Measurements from ENCODE around the gene MICU1. TPM values are rescaled to one million over a fixed set of nuclear protein-coding genes. Genes with fewer than 3 reads are reported as not detected.

Gene MICU1
- total RNA-seq, 1 donor from 2014 or later, result 58.2 TPM

- H3K27ac Mint-ChIP-seq, result peak overlapping the region; percentile 16
- H3K4me3 Mint-ChIP-seq, result no peak overlapping the region
- H3K36me3 Mint-ChIP-seq, result peaks cover 10% of the 10 kb centered on the region
- H3K9me3 Mint-ChIP-seq, result no peaks in the 10 kb centered on the region
- TF ChIP-seq CTCF (IDR thresholded peaks at IDR 0.05; ENCODE audit: unreplicated experiment), result no peak
- H3K27me3 Mint-ChIP-seq (ENCODE audit: low read depth), result no peaks in the 10 kb centered on the region
- DNase-seq (ENCODE audit: low spot score in 2 of 2, unreplicated experiment in 2 of 2), result no peak
- peaks cover 45% of the 10 kb centered on the region for H3K4me1 Mint-ChIP-seq
These were observed 290.3 kb downstream of the MICU1 start for GRCh38 chr10:72335394-72336258.

DNA sequence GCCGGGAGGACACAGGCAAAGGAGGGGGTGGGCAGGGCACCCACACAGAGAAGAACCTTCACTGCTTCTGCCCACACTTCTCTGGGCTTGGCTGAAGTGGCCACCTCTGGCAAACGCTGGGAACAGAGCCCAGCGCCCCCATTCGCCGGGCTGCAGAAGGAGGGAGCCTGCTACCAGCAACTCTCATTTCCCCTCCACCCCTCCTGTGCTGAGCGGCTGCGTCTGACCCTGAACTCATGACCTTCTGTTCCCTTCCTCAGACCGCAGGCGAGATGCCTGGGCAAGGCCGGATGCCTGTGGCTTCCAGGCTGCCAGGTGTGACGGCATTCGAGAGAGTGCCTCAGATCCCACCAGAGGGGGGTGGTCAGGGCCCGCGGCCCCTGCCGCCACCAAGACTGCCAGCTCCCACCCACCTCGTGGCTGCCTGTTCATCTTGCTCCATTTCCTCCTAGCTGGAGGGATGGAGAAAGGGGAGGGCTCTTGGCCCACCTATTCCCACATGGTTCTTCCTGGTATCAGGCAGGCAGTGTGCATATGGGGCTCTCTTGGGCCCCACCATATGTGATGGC is 291.0 kb downstream of the MICU1 start:
- no peak overlapping the region for H3K4me3 Mint-ChIP-seq
- no peaks in the 10 kb centered on the region for H3K9me3 Mint-ChIP-seq
- peak overlapping the region; percentile 93 for H3K27ac Mint-ChIP-seq
- H3K36me3 Mint-ChIP-seq, result peaks cover 10% of the 10 kb centered on the region
- H3K4me1 Mint-ChIP-seq, result peaks cover 49% of the 10 kb centered on the region
- DNase-seq (ENCODE audit: low spot score in 2 of 2, unreplicated experiment in 2 of 2), result no peak
- H3K27me3 Mint-ChIP-seq (ENCODE audit: low read depth), result no peaks in the 10 kb centered on the region
- no peak for TF ChIP-seq CTCF (IDR thresholded peaks at IDR 0.05; ENCODE audit: unreplicated experiment)

GRCh38 chr10:72334196-72334824 is 291.6 kb downstream of the MICU1 start:
- Mint-ChIP-seq H3K27me3 (ENCODE audit: low read depth) (no peaks in the 10 kb centered on the region), H3K4me1 (peaks cover 51% of the 10 kb centered on the region), H3K27ac (peak overlapping the region; percentile 93), H3K4me3 (no peak overlapping the region), H3K36me3 (peaks cover 10% of the 10 kb centered on the region), H3K9me3 (no peaks in the 10 kb centered on the region)
- TF ChIP-seq CTCF (IDR thresholded peaks at IDR 0.05; ENCODE audit: unreplicated experiment), result no peak
- DNase-seq (ENCODE audit: low spot score in 2 of 2, unreplicated experiment in 2 of 2), result peak; percentile 46 to 67

DNA sequence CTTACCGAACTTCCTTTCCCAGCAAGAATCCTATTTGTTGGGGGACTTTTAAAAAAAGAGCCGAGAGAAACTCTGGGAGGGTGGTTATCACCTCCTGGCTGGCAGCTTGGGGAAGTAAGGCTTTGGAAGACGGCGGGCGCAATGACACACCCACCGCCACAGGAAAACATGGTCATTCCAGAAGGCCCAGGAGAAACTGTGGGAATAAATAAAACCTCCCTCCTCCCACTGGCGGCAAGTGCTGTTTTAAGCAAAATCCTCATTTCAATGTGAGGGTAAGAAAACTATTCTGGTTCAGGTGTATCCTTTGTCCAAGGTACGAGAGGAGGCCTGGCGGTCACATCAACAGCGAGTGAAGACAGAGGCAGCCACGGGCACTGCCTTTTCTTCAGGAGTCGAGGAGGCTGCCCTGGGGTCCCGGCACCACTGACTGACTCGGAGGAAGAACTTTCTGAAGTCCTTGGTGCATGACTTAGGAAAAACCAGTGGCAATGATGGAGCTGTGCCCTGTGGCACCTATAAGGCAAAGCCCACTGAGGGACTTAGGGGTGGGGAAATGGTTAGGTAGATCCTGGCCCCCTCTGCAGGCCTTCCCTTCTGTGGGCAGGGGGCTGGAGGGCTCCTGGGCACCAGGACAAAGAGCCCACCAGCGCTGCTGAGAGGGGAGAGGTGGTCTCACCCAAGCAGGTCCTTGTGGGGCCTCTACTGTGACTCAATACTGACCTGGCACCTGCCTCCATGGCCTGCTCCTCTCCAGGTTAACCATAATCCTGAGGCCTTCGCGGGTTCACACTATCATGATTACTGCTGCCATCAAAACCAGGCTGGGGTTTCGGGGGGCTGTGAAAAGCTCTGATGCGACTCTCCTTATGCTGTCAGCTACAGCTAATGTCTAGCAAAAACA is 292.5 kb downstream of the MICU1 start:
- Mint-ChIP-seq H3K27me3 (ENCODE audit: low read depth) (no peaks in the 10 kb centered on the region), H3K9me3 (no peaks in the 10 kb centered on the region)

More for the DNA sequence above, 292.5 kb downstream of the MICU1 start:
- TF ChIP-seq CTCF (IDR thresholded peaks at IDR 0.05; ENCODE audit: unreplicated experiment), result no peak
- peaks cover 10% of the 10 kb centered on the region for H3K36me3 Mint-ChIP-seq
- peak overlapping the region; percentile 93 for H3K27ac Mint-ChIP-seq
- no peak for DNase-seq (ENCODE audit: low spot score in 2 of 2, unreplicated experiment in 2 of 2)
- H3K4me1 Mint-ChIP-seq, result peaks cover 56% of the 10 kb centered on the region
- no peak overlapping the region for H3K4me3 Mint-ChIP-seq

Data from mesothelial cell of epicardium (in vitro differentiated cells).